GM12872 (cell line): ENCODE measurements around the gene TTC34.

Experiments
- TF ChIP-seq, protein P1 (sequence below): IDR thresholded peaks from 3 replicates; pipeline ENCODE4 v1.5.1; 2011; ENCODE audit warnings: low read depth, mild to moderate bottlenecking, low read length, moderate library complexity; ENCODE audit not compliant: insufficient read depth

Gene TTC34

DNA sequence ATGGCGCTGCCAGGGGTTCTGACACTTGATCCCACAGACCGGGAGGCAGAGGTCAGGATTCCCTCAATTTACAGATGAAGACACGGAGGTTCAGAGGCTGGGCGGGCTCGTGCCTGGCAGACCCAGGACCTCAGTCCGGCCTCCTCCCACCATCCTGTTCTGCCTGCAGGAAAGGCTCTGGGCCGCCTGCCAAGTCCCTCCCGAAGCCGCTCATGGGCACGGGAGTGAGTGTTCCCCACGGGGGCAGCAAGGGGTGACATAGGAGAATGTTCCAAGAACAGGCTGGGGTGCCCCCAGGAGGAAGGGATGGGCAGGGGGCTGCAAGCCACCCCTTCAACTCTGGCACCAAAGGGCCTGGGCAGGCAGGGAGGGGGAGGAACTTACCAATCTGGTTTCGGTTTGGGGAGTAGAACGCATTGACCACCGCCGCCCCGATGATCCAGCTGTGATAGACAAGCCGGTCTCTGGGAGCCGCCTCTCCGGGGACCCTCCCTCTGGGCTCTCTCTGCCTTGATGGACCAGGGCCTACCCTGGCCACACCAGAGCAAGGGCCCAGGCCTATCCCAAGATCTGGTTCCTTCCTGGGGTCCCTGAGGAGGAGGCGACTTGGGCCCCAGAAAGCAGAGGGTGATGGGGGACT lies 207.4 kb downstream of the TTC34 start:
- TF ChIP-seq, protein P1, sequence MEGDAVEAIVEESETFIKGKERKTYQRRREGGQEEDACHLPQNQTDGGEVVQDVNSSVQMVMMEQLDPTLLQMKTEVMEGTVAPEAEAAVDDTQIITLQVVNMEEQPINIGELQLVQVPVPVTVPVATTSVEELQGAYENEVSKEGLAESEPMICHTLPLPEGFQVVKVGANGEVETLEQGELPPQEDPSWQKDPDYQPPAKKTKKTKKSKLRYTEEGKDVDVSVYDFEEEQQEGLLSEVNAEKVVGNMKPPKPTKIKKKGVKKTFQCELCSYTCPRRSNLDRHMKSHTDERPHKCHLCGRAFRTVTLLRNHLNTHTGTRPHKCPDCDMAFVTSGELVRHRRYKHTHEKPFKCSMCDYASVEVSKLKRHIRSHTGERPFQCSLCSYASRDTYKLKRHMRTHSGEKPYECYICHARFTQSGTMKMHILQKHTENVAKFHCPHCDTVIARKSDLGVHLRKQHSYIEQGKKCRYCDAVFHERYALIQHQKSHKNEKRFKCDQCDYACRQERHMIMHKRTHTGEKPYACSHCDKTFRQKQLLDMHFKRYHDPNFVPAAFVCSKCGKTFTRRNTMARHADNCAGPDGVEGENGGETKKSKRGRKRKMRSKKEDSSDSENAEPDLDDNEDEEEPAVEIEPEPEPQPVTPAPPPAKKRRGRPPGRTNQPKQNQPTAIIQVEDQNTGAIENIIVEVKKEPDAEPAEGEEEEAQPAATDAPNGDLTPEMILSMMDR = no peak

DNA sequence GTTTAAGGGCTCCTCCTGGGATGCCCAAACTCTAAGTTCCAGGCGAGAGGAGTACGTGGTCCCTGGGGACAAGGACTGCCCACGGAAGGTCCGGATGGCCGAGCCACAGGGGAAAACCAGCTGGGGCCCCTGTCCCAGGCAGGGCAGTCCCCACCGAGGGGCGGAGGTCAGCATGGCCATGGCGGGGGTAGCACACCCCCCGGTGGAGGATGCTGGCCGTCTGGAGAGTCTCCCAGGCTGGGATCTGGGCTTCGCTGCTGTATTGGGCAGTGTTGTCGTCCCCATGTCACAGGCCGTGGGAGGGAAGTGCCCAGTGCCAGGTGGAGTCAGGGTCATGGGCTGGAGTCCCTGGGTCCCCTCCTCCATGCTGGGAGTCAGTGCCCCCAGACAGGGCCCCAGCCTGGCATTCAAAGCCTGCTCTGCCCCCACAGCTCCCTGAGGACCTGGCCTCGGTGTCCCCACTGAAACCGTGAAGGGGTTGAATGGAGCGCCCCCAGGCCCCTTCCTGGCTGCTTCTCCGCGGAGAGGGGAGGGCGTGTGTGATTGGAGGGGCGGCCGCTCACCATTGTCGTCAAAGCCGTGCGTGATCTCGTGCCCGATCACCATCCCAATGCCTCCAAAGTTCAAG lies 208.1 kb downstream of the TTC34 start:
- TF ChIP-seq, protein P1 = no peak

DNA sequence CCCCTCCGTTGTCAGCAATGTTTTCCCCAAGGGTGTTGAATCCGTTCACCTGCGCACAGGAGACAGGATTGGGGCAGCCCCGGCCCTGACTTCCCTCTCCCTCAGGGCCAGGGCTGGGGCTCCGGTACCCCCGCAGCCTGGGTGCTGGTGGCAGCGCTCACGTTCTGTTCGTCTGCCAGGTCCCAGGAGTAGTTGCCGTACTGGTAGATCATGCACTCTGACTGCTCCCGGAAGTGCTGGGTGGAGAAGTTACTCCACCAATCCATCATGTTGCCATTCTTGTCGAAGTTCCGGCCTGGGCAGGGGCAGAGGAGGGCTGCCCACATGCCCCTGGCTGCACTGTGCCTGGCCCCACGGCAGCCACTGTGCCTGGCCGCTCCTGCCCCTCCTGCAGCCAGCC lies 208.8 kb downstream of the TTC34 start:
- TF ChIP-seq, protein P1 = no peak

DNA sequence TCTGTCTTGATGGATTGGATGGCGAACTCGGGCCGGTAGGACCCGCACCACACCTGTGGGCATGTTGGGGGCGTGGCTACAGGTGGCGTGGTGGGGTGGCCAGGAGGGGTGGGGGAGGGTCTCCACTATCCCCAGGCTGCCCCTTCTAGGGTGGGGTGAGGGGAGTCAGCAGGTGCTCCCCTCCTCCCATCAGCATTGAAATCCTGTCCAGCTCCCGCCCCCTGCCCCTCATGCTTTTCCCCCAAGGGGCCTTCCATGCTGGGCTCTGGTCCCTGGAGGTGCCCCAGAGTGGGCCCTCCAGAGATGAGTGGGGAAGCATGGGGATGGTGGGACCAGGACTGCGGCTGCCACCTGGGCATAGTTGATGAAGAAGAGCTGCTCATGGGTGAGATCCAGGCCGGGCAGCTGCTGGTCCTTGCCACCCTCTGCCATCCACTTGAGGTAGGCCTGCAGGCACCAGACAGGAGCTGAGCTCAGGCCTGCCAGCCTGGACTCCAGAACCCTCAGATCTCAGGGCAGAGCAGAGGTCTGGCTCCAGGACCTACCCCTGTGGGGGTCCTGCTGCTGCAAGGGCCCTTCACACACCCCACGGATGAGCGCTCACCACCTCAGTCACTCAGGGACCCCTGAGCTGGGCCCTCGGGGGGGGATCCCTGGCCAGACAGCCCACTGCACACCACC lies 209.8 kb downstream of the TTC34 start:
- TF ChIP-seq, protein P1 = no peak

DNA sequence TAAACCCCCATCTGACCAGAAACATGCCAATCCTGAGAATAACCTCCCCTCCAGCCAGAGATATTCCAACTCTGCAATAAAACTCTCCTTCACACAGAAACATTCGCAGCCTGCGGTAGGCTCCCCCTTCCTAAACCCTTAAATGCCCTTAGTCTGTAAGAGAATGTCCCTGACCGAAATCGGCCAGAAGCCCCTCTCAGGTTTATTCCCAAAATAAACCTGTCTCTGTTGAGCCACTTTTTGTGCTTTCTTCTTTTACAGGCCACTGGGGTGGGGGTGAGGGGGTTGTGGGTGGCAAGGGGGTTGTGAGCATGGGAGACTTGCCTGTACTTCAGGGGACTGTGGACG lies 210.3 kb downstream of the TTC34 start:
- TF ChIP-seq, protein P1 = no peak

DNA sequence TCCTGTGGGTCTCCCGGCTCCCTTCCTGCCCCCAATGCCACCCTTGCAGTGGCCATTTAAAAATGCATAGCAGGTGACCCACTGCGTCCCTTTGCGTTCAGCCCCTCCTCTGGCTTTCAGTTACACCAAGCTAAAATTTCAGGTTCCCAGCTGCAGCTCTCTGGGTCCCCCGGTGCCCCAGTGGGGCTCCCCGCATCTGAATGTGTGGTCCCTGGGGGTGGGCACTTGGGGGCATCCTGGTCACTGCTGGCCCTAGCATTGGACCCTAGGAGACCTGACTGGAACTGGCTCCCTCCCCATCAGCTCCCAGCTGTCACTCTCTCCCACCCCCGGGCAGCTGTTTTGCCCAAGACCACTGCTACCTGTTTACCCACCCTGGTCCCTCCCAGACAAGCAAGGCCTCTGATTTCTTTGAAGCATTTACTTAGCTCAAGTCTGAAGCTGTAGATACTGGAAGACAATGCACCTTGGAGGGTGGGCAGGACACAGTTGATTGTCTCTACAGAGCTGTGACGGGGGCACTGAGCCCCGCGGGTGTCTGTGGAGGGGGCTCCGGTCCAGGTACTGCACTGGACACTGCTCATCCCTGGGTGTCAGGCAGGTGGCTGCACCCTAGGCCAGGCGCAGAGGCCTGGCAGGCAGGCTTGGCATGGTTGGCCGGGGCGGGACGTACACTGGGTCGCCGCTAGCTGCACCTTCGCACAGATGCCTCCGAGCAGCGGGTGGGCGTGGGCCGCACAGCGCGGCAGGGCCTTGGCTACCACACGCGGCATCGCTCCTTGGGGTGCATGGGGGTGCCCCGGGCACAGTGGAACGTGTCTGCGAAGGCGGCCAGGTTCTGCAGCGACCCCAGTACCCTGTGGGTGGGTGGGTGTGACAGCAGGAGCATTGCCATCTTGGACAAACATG lies 211.0 kb downstream of the TTC34 start:
- TF ChIP-seq, protein P1 = no peak

DNA sequence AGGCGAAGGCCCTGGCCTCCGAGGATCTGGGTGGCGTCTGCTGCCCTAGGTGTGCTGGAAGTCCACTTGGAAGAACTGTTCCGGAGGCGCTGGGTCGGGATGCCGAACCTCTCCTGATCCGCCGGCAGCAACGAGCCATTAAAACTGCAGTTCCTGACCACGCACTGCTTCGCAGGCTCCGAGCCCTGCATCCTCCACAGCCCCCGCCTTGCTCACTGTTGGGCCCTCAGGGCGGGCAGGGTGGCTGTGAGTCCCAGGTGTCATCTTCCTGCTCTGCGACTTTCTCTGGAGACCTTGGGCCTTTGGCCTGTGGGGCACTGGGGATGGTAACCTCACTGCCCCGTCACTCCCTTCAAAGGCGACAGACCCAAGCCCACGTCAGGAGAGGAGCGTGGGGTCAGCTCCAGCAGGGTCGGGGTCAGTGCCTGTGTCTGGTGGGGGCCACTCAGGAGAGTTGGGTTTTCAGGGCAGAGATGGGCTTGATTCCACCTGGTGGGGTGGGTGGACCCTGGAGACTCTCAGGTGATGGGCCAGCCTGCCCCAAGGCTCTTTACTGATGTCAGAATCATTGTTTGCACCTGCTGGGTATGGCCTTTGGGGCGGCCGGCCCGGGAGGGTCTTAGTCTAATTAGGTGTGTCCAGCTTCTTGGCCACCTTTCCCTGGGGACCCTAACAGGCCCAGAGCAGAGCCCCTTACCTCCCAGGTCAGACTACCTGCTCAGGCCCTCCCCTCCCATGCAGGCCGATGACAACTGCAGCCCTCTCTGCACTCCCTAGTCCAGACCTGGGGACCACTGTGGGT lies 211.9 kb downstream of the TTC34 start:
- TF ChIP-seq, protein P1 = no peak
